COLO668 (cell line): ENCODE results near the gene CAMTA1.

Experiments
- DNase-seq: peaks from one replicate; lab custom pipeline; 2025; ENCODE audit not compliant: unreplicated experiment; lab: John Stamatoyannopoulos, UW

CAMTA1 gene

GRCh38 chr1:7632681-7633080, 847.4 kb downstream of the CAMTA1 start:
- no peak for DNase-seq

- DNase-seq = no peak
Observed at GRCh38 chr1:7633506-7634245, 848.4 kb downstream of the CAMTA1 start.

GRCh38 chr1:7634546-7635240, 849.4 kb downstream of the CAMTA1 start:
- no peak for DNase-seq

GRCh38 chr1:7636795-7637526, 851.7 kb downstream of the CAMTA1 start:
- DNase-seq = no peak

GRCh38 chr1:7638078-7638477, 852.8 kb downstream of the CAMTA1 start:
- DNase-seq = no peak

- no peak for DNase-seq
Observed at GRCh38 chr1:7639435-7640131, 854.3 kb downstream of the CAMTA1 start.

GRCh38 chr1:7640350-7640749, 855.1 kb downstream of the CAMTA1 start:
- DNase-seq = no peak

- DNase-seq = no peak
Observed at GRCh38 chr1:7640920-7641585, 855.8 kb downstream of the CAMTA1 start.

- peak; percentile 19 for DNase-seq
Observed at GRCh38 chr1:7641587-7642417, 856.5 kb downstream of the CAMTA1 start.

- no peak for DNase-seq
Observed at GRCh38 chr1:7642418-7642704, 857.1 kb downstream of the CAMTA1 start.

GRCh38 chr1:7642781-7643529, 857.7 kb downstream of the CAMTA1 start:
- DNase-seq = peak; percentile 27

- DNase-seq = no peak
Observed at GRCh38 chr1:7643530-7643929, 858.3 kb downstream of the CAMTA1 start.

- no peak for DNase-seq
Observed at GRCh38 chr1:7644086-7644485, 858.8 kb downstream of the CAMTA1 start.

- DNase-seq = peak; percentile 100
Observed at GRCh38 chr1:7644961-7645750, 859.9 kb downstream of the CAMTA1 start.

GRCh38 chr1:7645751-7646048, 860.4 kb downstream of the CAMTA1 start:
- DNase-seq = no peak

- DNase-seq = no peak
Observed at GRCh38 chr1:7646164-7646563, 860.9 kb downstream of the CAMTA1 start.

- peak; percentile 90 for DNase-seq
Observed at GRCh38 chr1:7646981-7647901, 862.0 kb downstream of the CAMTA1 start.
